GM18861 (cell line): ENCODE data around the gene CCDC88C.

Source experiments
- ATAC-seq: cut with Tn5 transposase; IDR thresholded peaks from one replicate; pipeline ENCODE4 v1.9.1; 2021; ENCODE audit not compliant: unreplicated experiment

The CCDC88C gene

DNA sequence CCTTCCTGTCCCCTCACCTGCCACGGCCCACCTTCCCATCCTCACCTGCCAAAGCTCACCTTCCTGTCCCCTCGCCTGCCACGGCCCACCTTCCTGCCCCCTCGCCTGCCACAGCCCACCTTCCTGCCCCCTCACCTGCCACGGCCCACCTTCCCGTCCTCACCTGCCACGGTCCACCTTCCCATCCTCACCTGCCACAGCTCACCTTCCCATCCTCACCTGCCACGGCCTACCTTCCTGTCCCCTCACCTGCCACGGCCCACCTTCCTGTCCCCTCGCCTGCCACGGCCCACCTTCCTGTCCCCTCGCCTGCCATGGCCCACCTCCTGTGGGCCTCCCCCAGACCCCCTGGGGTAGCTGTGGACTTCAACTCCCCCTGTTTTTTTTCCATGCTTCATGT lies 124.3 kb downstream of the CCDC88C start:
- no peak for ATAC-seq

DNA sequence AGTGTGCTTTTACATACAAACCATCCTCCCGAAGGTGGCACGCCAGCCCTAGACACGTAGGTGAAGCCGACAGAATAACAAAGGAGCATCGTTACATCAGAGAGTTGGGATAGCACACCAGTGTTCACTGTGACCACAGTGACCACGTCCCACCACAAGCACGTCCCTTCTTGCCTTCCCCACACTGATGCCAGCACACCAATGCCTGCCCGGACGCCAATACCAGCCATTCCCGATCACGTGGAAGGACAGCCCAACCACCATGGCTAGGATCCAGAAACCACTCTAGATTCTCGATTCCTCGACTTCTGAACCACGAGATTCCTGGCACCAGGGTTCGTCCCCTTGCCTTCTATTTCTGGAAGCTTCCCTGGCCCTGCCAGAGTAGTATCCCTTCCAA lies 125.1 kb downstream of the CCDC88C start:
- no peak for ATAC-seq

DNA sequence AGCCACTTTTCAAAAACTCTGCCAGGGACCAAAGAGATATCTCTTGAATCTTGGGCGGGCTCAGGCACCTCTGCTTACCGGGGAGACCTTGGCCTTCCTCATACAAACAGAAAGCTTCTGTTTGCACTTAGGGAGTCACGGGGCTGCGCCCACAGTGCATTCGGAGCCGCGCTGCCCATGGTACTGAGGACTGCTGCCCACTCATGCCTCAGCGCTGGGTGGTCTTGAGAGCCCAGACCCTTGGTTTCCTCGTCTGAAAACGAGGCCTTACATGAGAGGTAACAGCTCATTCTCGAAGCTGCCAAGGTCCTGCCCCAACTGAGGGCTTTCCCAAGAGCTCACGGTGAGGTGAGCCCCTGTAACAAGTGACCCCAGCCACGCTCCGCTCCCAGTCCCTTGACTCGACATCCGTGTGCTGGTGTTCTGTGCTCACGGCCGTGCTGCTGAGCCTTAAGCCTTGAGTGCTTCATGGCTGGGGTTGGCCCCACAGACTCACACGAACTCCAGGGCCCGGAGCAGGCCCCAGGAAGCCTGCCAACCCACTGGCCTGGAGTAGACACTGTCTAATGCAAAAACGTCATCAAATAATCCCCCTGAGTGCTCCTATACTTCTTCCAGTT lies 125.7 kb downstream of the CCDC88C start:
- ATAC-seq = no peak

DNA sequence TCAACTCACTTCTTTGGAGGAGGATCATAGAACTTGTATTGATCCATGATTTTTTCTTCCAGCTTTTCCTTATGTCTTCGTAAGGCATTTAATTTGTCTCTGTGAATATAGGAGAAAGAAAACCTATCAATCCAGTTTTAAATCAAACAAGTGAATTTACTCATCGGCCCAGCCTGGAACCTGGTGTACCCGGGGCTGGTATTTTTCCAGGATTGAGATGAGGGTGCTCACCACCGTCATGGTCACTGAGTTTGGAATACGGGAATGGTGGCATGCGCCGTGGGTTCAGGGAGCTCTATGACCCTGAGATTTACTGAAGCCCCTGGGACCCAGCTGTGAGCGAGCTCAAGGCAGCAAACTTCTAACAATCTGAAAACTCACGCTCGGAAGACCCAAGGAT lies 126.6 kb downstream of the CCDC88C start:
- no peak for ATAC-seq

DNA sequence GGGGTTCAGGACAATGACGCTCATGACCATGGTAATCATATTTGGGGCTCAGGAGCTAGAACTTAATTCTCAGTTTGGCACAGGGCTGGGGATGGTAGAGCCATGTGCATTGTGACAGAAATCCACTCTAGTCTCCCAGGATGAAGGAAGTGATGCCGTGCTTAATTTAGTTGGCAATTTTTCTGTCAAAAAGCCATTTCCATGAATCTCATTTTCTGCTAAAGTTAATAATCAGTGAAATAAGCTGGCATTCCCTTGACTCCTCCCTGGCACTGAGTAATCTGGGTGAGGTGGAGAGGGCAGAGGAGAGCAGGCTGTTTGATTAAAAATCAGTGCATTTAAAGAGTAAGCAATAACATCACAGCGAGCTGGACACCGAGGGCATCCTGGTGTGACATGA lies 128.2 kb downstream of the CCDC88C start:
- ATAC-seq = no peak

- no peak for ATAC-seq
Measured at GRCh38 chr14:91288876-91289275, 128.7 kb downstream of the CCDC88C start.

DNA sequence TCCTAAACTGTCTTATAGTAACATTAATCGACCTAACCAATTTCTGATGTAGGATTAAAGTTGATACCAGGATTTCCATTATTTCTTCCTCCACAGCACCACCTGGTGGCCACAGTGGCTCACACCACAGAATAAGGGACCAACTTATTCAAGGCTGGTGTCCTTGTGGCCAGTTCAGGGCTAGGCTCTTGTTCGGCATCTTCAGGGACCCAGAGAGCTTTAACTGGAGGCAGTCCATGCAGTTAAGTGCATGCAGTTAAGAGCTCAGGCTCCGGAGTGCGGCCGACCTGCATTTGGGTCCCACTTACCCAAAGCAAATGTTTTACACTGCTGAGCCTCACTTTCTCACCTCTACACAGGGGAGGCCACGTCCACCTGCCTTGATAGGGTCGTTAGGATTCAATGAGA lies 131.1 kb downstream of the CCDC88C start:
- ATAC-seq = no peak

DNA sequence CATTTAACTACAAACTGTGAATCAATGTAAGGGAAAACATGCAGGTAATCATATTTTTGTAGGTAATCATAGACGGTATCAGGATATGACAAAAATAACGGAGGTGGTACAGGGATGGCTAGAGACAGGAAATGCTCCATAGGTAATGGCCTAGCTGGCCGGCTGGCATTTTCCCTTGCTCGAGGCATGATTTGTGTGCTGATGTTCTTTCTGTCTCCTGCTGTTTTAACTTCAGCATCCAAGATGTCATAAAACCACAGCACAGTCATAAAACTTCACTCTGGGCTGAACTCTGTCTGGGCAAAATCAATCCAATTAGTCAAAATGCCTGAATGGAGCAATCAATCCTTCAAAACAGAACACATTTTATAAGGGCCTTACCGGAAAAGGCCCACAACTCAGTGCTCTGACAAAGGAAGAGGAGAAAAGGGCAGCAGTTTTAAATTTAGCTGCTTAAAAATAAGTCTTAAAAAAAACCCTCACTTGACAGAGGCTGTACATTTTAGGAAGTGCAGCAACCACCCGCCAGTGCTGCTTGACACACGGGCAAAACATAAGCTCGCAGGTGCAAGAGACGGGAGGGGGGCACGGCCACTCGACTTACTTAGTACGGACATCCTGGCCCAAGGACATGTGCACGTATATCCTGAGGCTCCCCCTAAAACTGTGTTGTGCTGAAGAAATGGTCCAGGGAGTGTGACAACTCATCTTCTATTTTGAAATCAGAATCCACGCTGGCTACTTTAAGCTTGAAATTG lies 132.7 kb downstream of the CCDC88C start:
- ATAC-seq = no peak

DNA sequence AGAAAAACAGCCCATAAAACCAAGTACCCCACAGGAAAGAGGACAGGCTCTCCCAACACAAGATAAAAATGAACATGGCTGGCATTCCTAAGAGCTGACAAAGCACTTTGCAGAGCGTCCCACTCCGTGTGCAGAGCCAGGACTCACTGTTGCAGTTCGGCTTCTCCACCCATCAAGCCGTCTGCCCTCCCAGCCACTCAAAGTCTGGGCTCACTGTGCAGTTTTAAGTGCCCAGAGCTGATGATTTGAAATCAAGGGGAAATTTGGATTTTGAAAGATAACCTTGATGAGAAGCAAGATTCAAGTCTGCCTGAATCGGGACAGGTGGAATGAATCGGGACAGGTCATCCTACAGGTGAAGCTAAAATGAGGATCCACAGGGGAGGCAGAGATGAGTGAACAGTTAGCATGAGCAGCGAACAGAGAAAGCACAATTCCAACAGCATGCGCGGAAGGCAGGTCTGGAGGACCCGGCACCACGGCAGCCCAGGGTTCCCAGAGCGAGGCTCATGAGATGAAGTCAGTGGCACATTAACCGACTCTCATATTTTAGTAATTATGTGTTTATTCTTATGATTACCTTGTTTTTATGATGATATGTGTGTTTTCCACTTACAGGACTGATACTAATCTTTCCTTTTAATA lies 133.4 kb downstream of the CCDC88C start:
- ATAC-seq = no peak

DNA sequence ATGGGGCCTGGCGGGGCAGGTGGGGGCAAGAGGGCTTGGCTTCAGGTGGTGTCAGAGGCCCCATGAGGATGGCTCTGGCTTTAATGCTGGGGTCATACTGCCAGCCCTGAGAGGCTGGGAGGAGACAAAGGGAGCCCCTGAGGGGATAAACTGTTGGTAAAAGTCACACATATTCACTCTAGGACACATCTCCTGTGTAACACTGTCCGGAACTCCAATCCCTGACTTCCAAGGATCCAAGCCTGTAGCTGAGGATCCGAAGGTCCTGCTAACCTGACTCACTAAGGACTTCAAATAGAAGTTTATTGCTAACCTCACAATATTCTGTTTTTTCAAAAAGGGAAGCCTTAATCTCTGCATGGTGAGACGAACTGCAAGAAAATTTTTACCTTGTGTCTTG lies 134.0 kb downstream of the CCDC88C start:
- no peak for ATAC-seq

- ATAC-seq = no peak
Measured at GRCh38 chr14:91282954-91283645, 134.5 kb downstream of the CCDC88C start.

DNA sequence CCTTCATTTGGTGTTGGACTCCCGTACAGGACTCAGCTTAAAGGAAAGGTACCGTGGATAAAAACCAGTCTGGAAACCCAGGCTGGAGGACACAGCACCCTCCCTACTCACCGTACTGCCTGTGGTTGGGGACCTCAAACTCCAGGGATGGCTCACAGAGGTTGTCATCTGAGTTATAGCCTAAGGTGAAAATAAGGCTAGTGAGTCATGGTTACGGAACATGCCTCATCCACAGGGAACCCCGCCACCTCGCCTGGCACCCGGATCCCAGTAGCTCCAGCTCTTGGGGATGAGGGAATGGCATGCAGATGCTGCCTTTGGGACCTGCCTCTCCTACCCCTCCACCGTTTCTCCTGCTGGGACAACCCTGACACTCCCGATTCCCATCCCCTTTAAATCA lies 136.3 kb downstream of the CCDC88C start:
- no peak for ATAC-seq

DNA sequence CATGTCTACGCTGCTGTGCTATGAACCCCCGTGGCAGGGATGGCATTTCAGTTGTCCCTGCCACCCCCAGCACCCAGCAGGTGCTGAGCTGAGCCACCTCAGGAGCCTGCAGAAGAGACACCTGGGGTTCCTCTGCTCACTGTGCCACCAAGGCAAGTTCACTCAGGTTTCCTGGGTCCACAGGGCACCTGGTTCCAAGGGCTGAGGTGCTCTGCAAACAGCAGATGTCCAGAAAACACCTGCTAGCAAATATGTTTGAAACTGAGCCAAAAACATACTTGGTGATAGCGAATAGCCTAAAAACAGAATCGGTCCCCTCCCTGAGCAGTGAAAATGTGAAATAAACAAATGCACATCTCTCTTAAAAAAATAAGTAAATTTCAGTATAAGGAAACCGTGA lies 137.5 kb downstream of the CCDC88C start:
- ATAC-seq = no peak

- ATAC-seq = no peak
Measured at GRCh38 chr14:91279354-91279753, 138.3 kb downstream of the CCDC88C start.

DNA sequence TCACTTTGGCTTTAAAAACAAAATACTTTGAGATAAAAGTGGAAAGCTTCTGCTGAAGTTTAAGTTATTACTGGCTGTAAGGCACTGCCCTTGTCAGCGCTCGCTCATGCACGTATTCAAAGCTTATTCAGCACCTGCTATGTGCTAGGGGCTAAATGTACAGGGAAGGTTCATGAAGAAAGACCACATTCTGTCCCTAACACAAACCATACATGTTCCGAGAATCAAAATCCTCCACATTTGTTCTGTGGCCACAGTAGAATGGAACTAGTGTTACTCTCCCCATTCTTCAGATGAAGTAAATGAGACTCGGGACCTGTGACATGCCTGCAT lies 139.3 kb downstream of the CCDC88C start:
- no peak for ATAC-seq

- ATAC-seq = no peak
Measured at GRCh38 chr14:91277546-91278382, 139.9 kb downstream of the CCDC88C start.

DNA sequence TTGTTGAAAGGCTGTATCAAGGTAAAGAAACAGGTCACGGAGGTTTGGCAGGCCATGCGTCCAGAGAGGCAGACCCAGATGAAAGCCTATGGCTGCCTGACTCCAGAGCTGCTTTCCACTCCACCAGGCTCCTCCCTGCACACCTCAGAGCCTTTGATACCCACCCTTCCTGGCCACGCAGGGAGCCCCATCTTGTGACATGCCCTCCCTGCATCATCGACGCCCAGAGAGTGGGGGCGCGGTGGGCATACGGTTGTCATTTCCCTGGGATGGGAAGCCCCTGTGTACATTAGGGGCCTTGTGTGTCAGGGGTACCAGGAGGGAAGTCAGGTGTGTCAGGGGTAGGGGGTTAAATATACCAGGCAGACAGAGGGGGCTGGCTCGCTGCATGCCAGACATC lies 142.8 kb downstream of the CCDC88C start:
- ATAC-seq = no peak

- ATAC-seq = no peak
Measured at GRCh38 chr14:91273885-91274273, 143.7 kb downstream of the CCDC88C start.

- no peak for ATAC-seq
Measured at GRCh38 chr14:91273273-91273884, 144.2 kb downstream of the CCDC88C start.
